GM21526 (cell line): ENCODE measurements around the gene ARMH1.

Experiments
- ATAC-seq: cut with Tn5 transposase; IDR thresholded peaks from one replicate; pipeline ENCODE4 v1.9.1; 2021; ENCODE audit warnings: moderate library complexity; ENCODE audit not compliant: unreplicated experiment, low FRiP score

Gene ARMH1

GRCh38 chr1:44643721-44644334 is 30.7 kb upstream of the ARMH1 start:
- no peak for ATAC-seq

DNA sequence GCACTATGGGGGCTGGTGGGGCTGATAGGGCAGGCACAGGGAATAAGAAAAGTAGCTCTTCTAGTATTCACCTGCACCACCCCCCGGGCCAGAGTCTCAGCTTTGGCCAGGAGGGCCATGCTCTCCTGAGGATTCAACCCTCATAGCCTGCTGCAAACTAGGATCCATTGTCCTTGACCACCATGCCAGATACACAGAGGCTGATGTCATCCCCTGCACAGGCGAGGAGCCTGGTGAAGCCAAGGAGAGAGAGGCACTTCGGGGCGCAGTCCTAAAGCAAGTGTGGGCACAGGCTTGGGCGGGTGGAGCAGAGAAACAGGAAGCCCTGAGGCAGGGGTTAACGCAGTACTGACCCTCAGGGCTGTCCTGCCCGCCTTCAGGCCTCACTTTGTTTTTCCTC is 29.7 kb upstream of the ARMH1 start:
- no peak for ATAC-seq

GRCh38 chr1:44645476-44646244 is 28.9 kb upstream of the ARMH1 start:
- no peak for ATAC-seq

- ATAC-seq = no peak
Observed at GRCh38 chr1:44646261-44647110, 28.0 kb upstream of the ARMH1 start.

DNA sequence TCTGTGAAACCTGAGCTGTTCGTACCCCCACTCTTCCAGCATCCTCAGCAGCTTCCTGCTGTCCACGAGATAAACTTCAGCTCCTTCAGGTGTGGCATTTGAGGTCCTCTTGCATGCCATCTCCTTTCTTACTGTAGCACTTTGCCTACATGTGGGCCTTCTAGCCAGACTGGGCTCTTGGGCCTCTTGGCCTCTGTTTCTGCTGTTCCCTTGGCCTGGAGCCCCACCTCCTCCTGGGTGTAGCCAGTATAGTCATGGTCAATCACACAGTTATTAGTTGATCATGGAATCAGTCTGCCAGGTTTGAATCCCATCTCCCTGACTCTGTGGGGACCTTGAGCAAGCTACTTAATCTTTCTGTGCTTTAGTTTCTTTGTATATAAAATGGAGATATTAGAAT is 26.6 kb upstream of the ARMH1 start:
- no peak for ATAC-seq

GRCh38 chr1:44648529-44649250 is 25.8 kb upstream of the ARMH1 start:
- ATAC-seq = no peak

GRCh38 chr1:44649788-44650158 is 24.7 kb upstream of the ARMH1 start:
- no peak for ATAC-seq

- ATAC-seq = no peak
Observed at GRCh38 chr1:44650159-44650831, 24.2 kb upstream of the ARMH1 start.

- no peak for ATAC-seq
Observed at GRCh38 chr1:44651069-44651468, 23.4 kb upstream of the ARMH1 start.

DNA sequence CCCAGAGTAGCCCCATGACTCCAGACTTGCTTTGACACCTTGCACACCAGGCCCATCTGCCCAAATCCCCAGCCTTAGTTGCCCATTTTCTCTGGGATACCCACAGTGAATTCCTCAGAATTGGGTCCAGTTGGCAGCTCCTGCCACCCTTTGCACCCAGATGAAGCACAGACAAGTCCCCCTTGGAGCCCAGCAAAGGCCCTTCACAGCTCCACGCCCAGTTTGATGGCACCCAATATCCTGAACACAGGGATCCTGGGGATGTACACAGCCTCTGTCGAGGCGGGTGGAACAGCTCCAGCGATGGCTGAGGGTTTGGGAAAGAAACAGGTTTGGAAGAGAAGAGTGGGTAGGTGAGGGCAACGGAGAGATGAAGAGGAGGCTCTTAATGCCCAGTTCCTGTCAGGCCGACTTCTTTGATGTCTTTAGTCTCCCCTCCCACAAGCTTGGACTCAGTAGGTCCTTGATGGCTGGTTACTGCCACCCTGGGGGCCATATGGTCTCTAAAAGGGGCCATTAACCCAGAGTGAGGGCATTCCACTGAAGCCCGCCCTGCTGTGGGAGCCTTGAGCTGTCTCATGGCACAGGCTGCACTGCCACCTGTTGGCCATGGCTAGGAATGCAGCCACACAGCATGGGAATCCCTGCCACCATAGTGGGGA is 21.9 kb upstream of the ARMH1 start:
- ATAC-seq = peak; percentile 67

DNA sequence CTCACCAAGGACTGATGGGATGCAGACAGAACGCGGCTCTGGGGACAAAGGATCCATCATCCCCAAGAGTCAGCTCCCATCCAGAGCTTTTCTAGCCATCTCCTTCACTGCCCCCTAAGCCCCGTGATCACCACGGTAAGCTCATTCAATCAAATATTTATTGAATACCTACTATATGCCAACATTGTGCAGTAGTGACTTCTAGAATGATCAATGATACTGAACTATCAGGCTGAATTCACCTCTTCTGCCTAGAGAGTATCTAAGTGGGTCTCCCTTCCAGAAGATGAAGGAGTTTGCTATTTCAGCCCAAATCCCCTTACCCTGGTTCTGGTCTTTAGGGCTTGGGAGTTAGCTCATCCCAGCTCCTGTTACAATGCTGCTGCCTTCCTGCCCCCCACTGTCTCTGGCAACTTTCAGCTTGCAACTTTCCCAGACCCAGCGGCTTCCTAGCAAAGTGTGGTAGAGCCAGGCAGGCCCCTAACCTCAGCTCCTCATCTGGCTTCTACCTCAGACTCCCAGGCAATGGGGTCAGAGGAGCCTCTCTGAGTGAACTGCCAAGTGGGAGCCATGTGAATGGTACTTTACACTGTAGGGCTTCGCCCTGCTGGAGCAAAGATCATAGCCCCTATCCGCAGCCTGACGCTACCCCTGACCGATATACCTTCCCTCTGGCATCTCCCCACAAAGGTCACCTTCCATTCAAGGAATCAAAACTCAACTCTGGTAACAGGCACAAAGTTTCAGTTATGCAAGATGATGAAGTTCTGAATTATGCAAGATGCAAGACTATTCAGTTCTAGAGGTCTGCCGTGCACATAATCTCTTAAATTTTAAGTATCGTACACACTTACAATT is 21.2 kb upstream of the ARMH1 start:
- ATAC-seq = no peak

DNA sequence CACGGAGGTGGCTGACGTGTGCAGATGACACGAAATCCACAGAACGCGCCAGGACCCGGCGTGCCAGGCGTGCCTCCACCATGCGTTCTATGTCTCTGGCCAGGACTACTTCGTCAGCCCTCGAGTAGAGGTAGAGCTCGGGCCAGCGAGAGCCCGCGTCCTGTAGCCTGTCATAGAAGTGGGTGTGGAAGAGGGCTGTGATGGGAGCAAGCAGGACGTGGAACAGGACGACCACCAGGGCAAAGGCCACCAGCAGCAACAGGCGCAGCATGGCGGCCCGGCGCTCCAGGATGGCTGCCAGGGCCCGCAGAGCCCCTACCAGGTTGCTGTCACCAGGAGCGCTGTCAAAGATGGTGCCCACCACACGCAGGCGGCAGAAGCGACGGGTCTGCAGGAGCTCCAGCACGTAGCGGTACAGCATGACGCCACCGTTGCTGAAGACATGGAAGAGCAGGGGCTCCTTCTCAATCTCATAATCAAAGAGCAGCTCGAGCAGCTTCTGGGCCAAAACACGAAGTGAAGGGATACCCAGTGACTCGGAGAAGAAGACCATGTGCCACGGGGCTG is 19.8 kb upstream of the ARMH1 start:
- ATAC-seq = no peak

DNA sequence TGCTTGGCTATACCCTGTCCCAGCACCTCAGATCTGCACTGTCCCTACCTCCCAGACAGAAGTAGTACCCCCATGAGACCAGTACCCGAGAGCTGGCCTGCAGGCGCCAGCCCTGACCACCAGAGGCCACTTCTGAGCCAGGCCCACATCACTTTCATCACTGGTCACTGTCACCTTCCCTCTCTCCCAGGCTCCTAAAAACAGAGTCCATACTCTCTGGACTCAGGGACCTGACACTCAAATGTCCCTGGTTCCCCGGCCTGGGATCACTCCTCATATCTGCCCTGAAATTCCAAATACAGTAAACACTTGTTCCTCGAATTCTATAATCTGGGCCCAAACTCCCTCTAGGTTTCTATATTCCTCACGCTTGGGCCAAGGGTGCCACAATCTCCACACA is 18.9 kb upstream of the ARMH1 start:
- ATAC-seq = no peak

GRCh38 chr1:44659566-44659965 is 14.9 kb upstream of the ARMH1 start:
- no peak for ATAC-seq

- ATAC-seq = no peak
Observed at GRCh38 chr1:44660176-44660575, 14.3 kb upstream of the ARMH1 start.

GRCh38 chr1:44661781-44662682 is 12.5 kb upstream of the ARMH1 start:
- ATAC-seq = no peak

GRCh38 chr1:44662683-44663030 is 11.9 kb upstream of the ARMH1 start:
- no peak for ATAC-seq

DNA sequence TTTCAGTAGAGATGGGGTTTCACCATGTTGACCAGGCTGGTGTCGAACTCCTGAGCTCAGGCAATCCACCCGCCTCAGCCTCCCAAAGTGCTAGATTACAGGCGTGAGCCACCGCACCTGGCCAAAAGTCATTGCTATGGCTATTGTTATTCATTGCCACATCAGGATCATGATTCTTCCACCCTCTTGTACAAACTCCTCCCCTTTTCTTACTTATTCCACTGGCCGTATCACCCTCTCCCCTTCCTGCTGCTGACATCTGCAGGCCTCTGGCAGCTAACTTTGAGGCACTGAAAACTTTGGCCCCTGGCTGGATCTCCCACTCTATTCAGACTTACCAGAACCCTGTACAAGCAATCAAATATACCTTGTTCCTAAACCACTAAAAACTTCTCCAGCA is 11.1 kb upstream of the ARMH1 start:
- no peak for ATAC-seq
